Stimulated activated CD4-positive, alpha-beta T cell treated with anti-CD3 and anti-CD28 coated beads, Interleukin-1b, Interleukin-23, amount 100 ng/mL, for 48 hours (primary cell): Measurements from ENCODE around the gene RALGPS2.

Experiments used
- DNase-seq: peaks from one replicate; pipeline ENCODE4 v3.0.0-alpha.2; 2020

RALGPS2 gene

GRCh38 chr1:178926046-178926445 is 201.0 kb downstream of the RALGPS2 start:
- no peak for DNase-seq

- DNase-seq, result no peak
These were observed 202.0 kb downstream of the RALGPS2 start for GRCh38 chr1:178927003-178927402.

GRCh38 chr1:178928041-178928440 is 203.0 kb downstream of the RALGPS2 start:
- DNase-seq, result no peak

- DNase-seq, result no peak
These were observed 203.9 kb downstream of the RALGPS2 start for GRCh38 chr1:178928976-178929375.

GRCh38 chr1:178931858-178932551 is 207.0 kb downstream of the RALGPS2 start:
- no peak for DNase-seq

GRCh38 chr1:178932552-178932906 is 207.5 kb downstream of the RALGPS2 start:
- DNase-seq, result no peak

GRCh38 chr1:178933105-178933561 is 208.1 kb downstream of the RALGPS2 start:
- no peak for DNase-seq

GRCh38 chr1:178933709-178934490 is 208.9 kb downstream of the RALGPS2 start:
- no peak for DNase-seq

- no peak for DNase-seq
These were observed 209.5 kb downstream of the RALGPS2 start for GRCh38 chr1:178934546-178934945.

GRCh38 chr1:178935610-178936009 is 210.6 kb downstream of the RALGPS2 start:
- DNase-seq, result no peak

- DNase-seq, result no peak
These were observed 212.7 kb downstream of the RALGPS2 start for GRCh38 chr1:178937695-178938094.

- no peak for DNase-seq
These were observed 213.3 kb downstream of the RALGPS2 start for GRCh38 chr1:178938101-178938958.

GRCh38 chr1:178938959-178939317 is 213.9 kb downstream of the RALGPS2 start:
- no peak for DNase-seq

- no peak for DNase-seq
These were observed 214.5 kb downstream of the RALGPS2 start for GRCh38 chr1:178939338-178940067.

GRCh38 chr1:178940068-178940765 is 215.2 kb downstream of the RALGPS2 start:
- no peak for DNase-seq

GRCh38 chr1:178941261-178941689 is 216.2 kb downstream of the RALGPS2 start:
- no peak for DNase-seq

- no peak for DNase-seq
These were observed 216.8 kb downstream of the RALGPS2 start for GRCh38 chr1:178941849-178942248.

GRCh38 chr1:178942285-178943198 is 217.5 kb downstream of the RALGPS2 start:
- DNase-seq, result peak; percentile 12

- DNase-seq, result no peak
These were observed 219.7 kb downstream of the RALGPS2 start for GRCh38 chr1:178944729-178945128.

GRCh38 chr1:178945763-178946266 is 220.8 kb downstream of the RALGPS2 start:
- DNase-seq, result no peak

GRCh38 chr1:178946416-178946815 is 221.4 kb downstream of the RALGPS2 start:
- DNase-seq, result no peak
